NB4 (cell line): Measurements from ENCODE around the gene RBM42.
A peak's percentile ranks its signal among the peaks of the same experiment; 100 is the strongest.

ENCODE experiments used
- DNase-seq: peaks from one replicate; pipeline ENCODE4 v3.0.0; 2010; ENCODE audit warnings: low read depth
- H3K4me3 ChIP-seq: one replicate; pipeline ENCODE4 v1.5.1; 2011; ENCODE audit warnings: mild to moderate bottlenecking, low read depth, low read length, moderate library complexity
- CTCF ChIP-seq: IDR thresholded peaks from one replicate; pipeline ENCODE4 v1.5.1; 2012; ENCODE audit warnings: low read depth, low read length
- MAX ChIP-seq: IDR thresholded peaks from 2 replicates; pipeline ENCODE4 v1.6.1; 2011; ENCODE audit warnings: low read depth, low read length
- MYC ChIP-seq: IDR thresholded peaks from 2 replicates; pipeline ENCODE4 v1.6.1; 2011; ENCODE audit warnings: low read depth, low read length
- POLR2A ChIP-seq: IDR thresholded peaks from 2 replicates; pipeline ENCODE4 v1.6.1; 2011; ENCODE audit warnings: mild to moderate bottlenecking; ENCODE audit not compliant: insufficient read length; ENCODE audit errors: extremely low read depth

Gene RBM42

GRCh38 chr19:35666251-35666913 is 37.5 kb downstream of the RBM42 start, which contains the start of gene UPK1A:
Gene UPK1A, plus strand, starts transcription at chr19:35666517. Its CDS starts 296 bp downstream, at chr19:35666813.
- no peak within 1 kb of the TSS for H3K4me3 ChIP-seq
- DNase-seq = no peak
- TF ChIP-seq MAX = no peak
- TF ChIP-seq POLR2A = no peak
- no peak for TF ChIP-seq CTCF
- TF ChIP-seq MYC = no peak

- TF ChIP-seq POLR2A (no peak), MYC (no peak), MAX (no peak), CTCF (no peak)
- no peak overlapping the region for H3K4me3 ChIP-seq
- no peak for DNase-seq
Observed at GRCh38 chr19:35669566-35669965, 40.7 kb downstream of the RBM42 start.

GRCh38 chr19:35669974-35670373 is 41.1 kb downstream of the RBM42 start:
- TF ChIP-seq POLR2A (no peak), CTCF (no peak), MYC (no peak), MAX (no peak)
- no peak overlapping the region for H3K4me3 ChIP-seq
- DNase-seq = no peak

GRCh38 chr19:35670686-35671085 is 41.9 kb downstream of the RBM42 start:
- no peak overlapping the region for H3K4me3 ChIP-seq
- TF ChIP-seq MYC = no peak
- DNase-seq = no peak

- H3K4me3 ChIP-seq = no peak overlapping the region
- DNase-seq = peak; percentile 29
- TF ChIP-seq POLR2A (no peak), CTCF (no peak), MAX (no peak), MYC (no peak)
Observed at GRCh38 chr19:35671818-35672217, 43.0 kb downstream of the RBM42 start.

- no peak for TF ChIP-seq MYC
- TF ChIP-seq MAX = no peak
- no peak for TF ChIP-seq POLR2A
- TF ChIP-seq CTCF = no peak
- DNase-seq = no peak
Observed at GRCh38 chr19:35673121-35673804, 44.4 kb downstream of the RBM42 start.

More at GRCh38 chr19:35673121-35673804, 44.4 kb downstream of the RBM42 start:
- H3K4me3 ChIP-seq = no peak overlapping the region
